HepG2 (cell line): Measurements from ENCODE around the gene PSMB1.

Experiments
- NFE2L1 ChIP-seq: sonication (generic); formaldehyde crosslinking; IDR thresholded peaks from 2 replicates; pipeline ENCODE4 v1.4.0; 2020; ENCODE audit warnings: missing genetic modification reagents, mild to moderate bottlenecking, borderline replicate concordance
- ZNF282 ChIP-seq: fragments of 450-650 bp; IDR thresholded peaks from 2 replicates; pipeline ENCODE4 v1.6.1; 2018; ENCODE audit not compliant: partially characterized antibody

GRCh38 chr6:170537329-170537728, 15.8 kb downstream of the PSMB1 start:
- TF ChIP-seq NFE2L1 (no peak), ZNF282 (no peak)
